CD4-positive, alpha-beta T cell (primary cell): ENCODE data around the gene SEPHS2. TPM values are rescaled to one million over a fixed set of nuclear protein-coding genes. Genes with fewer than 3 reads are reported as not detected.

Experiments
- ATAC-seq: fragments of 200-7000 bp; cut with Tn5 transposase; one replicate; pipeline ENCODE4 v1.10.0; 2022; ENCODE audit warnings: mild to moderate bottlenecking; ENCODE audit not compliant: poor library complexity
- CTCF ChIA-PET: fragments of 350-600 bp; sonication (Branson Sonifier 250); formaldehyde crosslinking; loops from one replicate; lab custom pipeline; 2021; ENCODE audit warnings: antibody characterized with exemption, inconsistent platforms; lab: Charles Lee
- POLR2A ChIA-PET: fragments of 350-600 bp; sonication (Branson Sonifier 250); formaldehyde crosslinking; loops from one replicate; lab custom pipeline; 2021; ENCODE audit warnings: antibody characterized with exemption, inconsistent platforms; lab: Charles Lee
- DNase-seq, 14 experiments: peaks; one replicate each; pipeline ENCODE4 v3.0.0-alpha.2; 2013 to 2020; ENCODE audit warnings: mixed read lengths in 2 of 14
- H3K27ac ChIP-seq, 2 donors: one replicate each; pipeline versions ENCODE4 v1.5.1 to v1.7.0; 2013; ENCODE audit warnings: low read length in 2 of 2, low read depth in 1 of 2, mild to moderate bottlenecking in 1 of 2
- H3K27me3 ChIP-seq, 2 experiments: 1 replicate in 1 of 2; 2 replicates in 1 of 2; pipeline versions ENCODE4 v1.6.1 to v1.7.0; 2013; ENCODE audit warnings: low read length in 2 of 2, control low read depth in 1 of 2, mild to moderate bottlenecking in 1 of 2, moderate library complexity in 1 of 2; ENCODE audit not compliant: insufficient read depth in 2 of 2, control insufficient read depth in 1 of 2
- H3K36me3 ChIP-seq: one replicate; pipeline ENCODE4 v1.6.1; 2013; ENCODE audit warnings: low read length, control low read depth; ENCODE audit not compliant: insufficient read depth
- H3K4me1 ChIP-seq: one replicate; pipeline ENCODE4 v1.6.1; 2013; ENCODE audit warnings: low read length, control low read depth; ENCODE audit not compliant: insufficient read depth
- H3K4me3 ChIP-seq: one replicate; pipeline ENCODE4 v1.5.1; 2013; ENCODE audit warnings: mild to moderate bottlenecking, low read length, moderate library complexity
- H3K9me3 ChIP-seq, 2 experiments: 1 replicate in 1 of 2; 2 replicates in 1 of 2; pipeline versions ENCODE4 v1.6.1 to v1.7.0; 2013; ENCODE audit warnings: low read length in 2 of 2, mild to moderate bottlenecking in 2 of 2, control low read depth in 1 of 2, moderate library complexity in 1 of 2; ENCODE audit not compliant: control insufficient read depth in 1 of 2, insufficient read depth in 1 of 2
- H3K27ac Mint-ChIP-seq: one replicate; pipeline ENCODE4 v1.8.0; 2020; ENCODE audit warnings: mixed read lengths
- H3K27me3 Mint-ChIP-seq: one replicate; pipeline ENCODE4 v1.8.0; 2021; ENCODE audit warnings: mixed read lengths
- H3K36me3 Mint-ChIP-seq: one replicate; pipeline ENCODE4 v1.8.0; 2021; ENCODE audit warnings: low read depth, mixed read lengths
- H3K4me1 Mint-ChIP-seq: one replicate; pipeline ENCODE4 v1.8.0; 2021; ENCODE audit warnings: low read depth, mixed read lengths
- H3K4me3 Mint-ChIP-seq: one replicate; pipeline ENCODE4 v1.8.0; 2020; ENCODE audit warnings: mild to moderate bottlenecking, mixed read lengths
- H3K9me3 Mint-ChIP-seq: one replicate; pipeline ENCODE4 v1.8.0; 2020; ENCODE audit warnings: mixed read lengths
- CTCF ChIP-seq: fragments of 200-600 bp; IDR thresholded peaks from one replicate; pipeline ENCODE4 v1.8.0; 2022; ENCODE audit warnings: antibody characterized with exemption, mild to moderate bottlenecking
- intact Hi-C, 2 experiments: fragments of 100-400 bp; cut with DNase I in 1 of 2; cut with micrococcal nuclease in 1 of 2; formaldehyde crosslinking; loops; one replicate each; pipeline versions ENCODE4 v1.15.1 to v1.9.0; 2023 to 2025; cut with DNase I, micrococcal nuclease
- total RNA-seq, 174 experiments: library from RNA in 2 of 174; stranded (reverse) in 2 of 174; gene quantifications; one replicate each; pipeline ENCODE4 v1.2.3 and lab custom pipeline; 2021 to 2026

The SEPHS2 gene
- total RNA-seq, 2 experiments from 2014 or later, result 25.4 to 25.9 TPM

GRCh38 chr16:30429418-30429677, 16.3 kb downstream of the SEPHS2 start:
- Histone ChIP-seq H3K4me1 (peaks cover 33% of the 10 kb centered on the region), H3K9me3 (no peaks in the 10 kb centered on the region), H3K4me3 (peak overlapping the region; percentile 97), H3K27me3 (no peaks in the 10 kb centered on the region), H3K36me3 (peaks cover 23% of the 10 kb centered on the region), H3K27ac (peak overlapping the region; percentile 67 to 81)
- no peaks in the 10 kb centered on the region for H3K27me3 Mint-ChIP-seq
- intact Hi-C loops, result loop anchor here in 1 of 2 experiments (1.0 to 10.0 kb wide), 2 partner anchors 46 to 265 kb away; partner anchors contain the start of gene SRCAP
- H3K4me3 Mint-ChIP-seq, result no peak overlapping the region
- H3K36me3 Mint-ChIP-seq, result peaks cover 23% of the 10 kb centered on the region
- ATAC-seq (no peak), DNase-seq (no peak)
- H3K9me3 Mint-ChIP-seq, result no peaks in the 10 kb centered on the region
- TF ChIP-seq CTCF, result no peak
- CTCF ChIA-PET, result interaction anchor here (0.6 to 2.4 kb wide), 43 partner anchors 9 to 338 kb away, joined by 3 to 28 read pairs (median 6); partner anchors contain the start of genes ITGAL, SEPHS2, SEPTIN1 and SRCAP
- H3K4me1 Mint-ChIP-seq, result peaks cover 17% of the 10 kb centered on the region
- H3K27ac Mint-ChIP-seq, result no peak overlapping the region
- POLR2A ChIA-PET, result interaction anchor here (0.6 to 2.9 kb wide), 47 partner anchors 8 to 753 kb away, joined by 3 to 119 read pairs (median 6); partner anchors contain the start of genes ALDOA, CD2BP2, CORO1A and FBRS

- no peak for ATAC-seq
- Histone ChIP-seq H3K27me3 (no peaks in the 10 kb centered on the region), H3K9me3 (no peaks in the 10 kb centered on the region), H3K4me1 (peaks cover 30% of the 10 kb centered on the region), H3K27ac (no peak overlapping the region), H3K36me3 (peaks cover 35% of the 10 kb centered on the region), H3K4me3 (no peak overlapping the region)
- TF ChIP-seq CTCF, result no peak
- POLR2A ChIA-PET, result no interaction called here
- intact Hi-C loops, result loop anchor here in 1 of 2 experiments (10.0 kb wide), 1 partner anchor 267 kb away; the partner anchor contains the start of gene SRCAP
- Mint-ChIP-seq H3K9me3 (no peaks in the 10 kb centered on the region), H3K4me3 (peak overlapping the region; percentile 30), H3K36me3 (peaks cover 36% of the 10 kb centered on the region), H3K27me3 (no peaks in the 10 kb centered on the region), H3K27ac (peak overlapping the region; percentile 21), H3K4me1 (peaks cover 9% of the 10 kb centered on the region)
- no peak for DNase-seq
- CTCF ChIA-PET, result no interaction called here
These were observed 17.6 kb downstream of the SEPHS2 start for GRCh38 chr16:30428055-30428454.

- Mint-ChIP-seq H3K27me3 (no peaks in the 10 kb centered on the region), H3K4me1 (peaks cover 16% of the 10 kb centered on the region), H3K4me3 (peak overlapping the region; percentile 46), H3K9me3 (no peaks in the 10 kb centered on the region), H3K27ac (peak overlapping the region; percentile 31), H3K36me3 (peaks cover 48% of the 10 kb centered on the region)
- no peak overlapping the region for H3K27ac ChIP-seq
- H3K27me3 ChIP-seq, result no peaks in the 10 kb centered on the region
- intact Hi-C loops, result loop anchor here in 1 of 2 experiments (10.0 kb wide), 1 partner anchor 274 kb away; the partner anchor contains the start of gene SRCAP
- peaks cover 16% of the 10 kb centered on the region for H3K4me1 ChIP-seq
- H3K9me3 ChIP-seq, result no peaks in the 10 kb centered on the region
- no peak for TF ChIP-seq CTCF
- no peak overlapping the region for H3K4me3 ChIP-seq
- POLR2A ChIA-PET, result interaction anchor here (0.9 to 1.1 kb wide), 3 partner anchors 9 to 38 kb away, joined by 3 read pairs; partner anchors contain the start of genes DCTPP1 and ZNF771
- DNase-seq (no peak), ATAC-seq (no peak)
- CTCF ChIA-PET, result interaction anchor here (1.9 kb wide), 1 partner anchor 9 kb away, joined by 6 read pairs; the partner anchor contains the start of gene DCTPP1
- H3K36me3 ChIP-seq, result peaks cover 29% of the 10 kb centered on the region
These were observed 24.7 kb downstream of the SEPHS2 start for GRCh38 chr16:30421010-30421409.
